Measurements from ENCODE around the gene NOP9. TPM values are rescaled to one million over a fixed set of nuclear protein-coding genes. Genes with fewer than 3 reads are reported as not detected.
A peak's percentile ranks its signal among the peaks of the same experiment; 100 is the strongest.

The NOP9 gene
- total RNA-seq, 1 donor from 2014 or later: 21.4 TPM

GRCh38 chr14:24312736-24313507 is 13.3 kb downstream of the NOP9 start:
- Histone ChIP-seq H3K9me3 (no peaks in the 10 kb centered on the region), H3K27me3 (peaks cover 9% of the 10 kb centered on the region), H3K4me3 (no peak overlapping the region), H3K27ac (peak overlapping the region; percentile 90), H3K36me3 (no peaks in the 10 kb centered on the region), H3K4me1 (peaks cover 81% of the 10 kb centered on the region)
- intact Hi-C loops (cut with DNase I): no loop called here
- ATAC-seq (peak; percentile 8), DNase-seq (no peak)
- TF ChIP-seq CTCF (IDR thresholded peaks at IDR 0.05): no peak

GRCh38 chr14:24313913-24314312 is 14.3 kb downstream of the NOP9 start:
- Histone ChIP-seq H3K4me3 (no peak overlapping the region), H3K4me1 (peaks cover 77% of the 10 kb centered on the region), H3K36me3 (no peaks in the 10 kb centered on the region), H3K27me3 (peaks cover 19% of the 10 kb centered on the region), H3K9me3 (no peaks in the 10 kb centered on the region), H3K27ac (peak overlapping the region; percentile 90)
- no peak for ATAC-seq
- no peak for TF ChIP-seq CTCF (IDR thresholded peaks at IDR 0.05)
- no peak for DNase-seq
- intact Hi-C loops (cut with DNase I): no loop called here

GRCh38 chr14:24314377-24315193 is 14.9 kb downstream of the NOP9 start:
- peaks cover 23% of the 10 kb centered on the region for H3K27me3 ChIP-seq
- H3K36me3 ChIP-seq: no peaks in the 10 kb centered on the region
- no peak for ATAC-seq
- peaks cover 72% of the 10 kb centered on the region for H3K4me1 ChIP-seq
- H3K4me3 ChIP-seq: no peak overlapping the region
- no peak for DNase-seq
- TF ChIP-seq CTCF (IDR thresholded peaks at IDR 0.05): no peak
- H3K27ac ChIP-seq: peak overlapping the region; percentile 55
- no peaks in the 10 kb centered on the region for H3K9me3 ChIP-seq
- intact Hi-C loops (cut with DNase I): no loop called here

- Histone ChIP-seq H3K27ac (peak overlapping the region; percentile 63), H3K36me3 (no peaks in the 10 kb centered on the region), H3K27me3 (peaks cover 23% of the 10 kb centered on the region), H3K9me3 (no peaks in the 10 kb centered on the region), H3K4me1 (peaks cover 65% of the 10 kb centered on the region), H3K4me3 (no peak overlapping the region)
- ATAC-seq: no peak
- DNase-seq: peak; percentile 46
- TF ChIP-seq CTCF (IDR thresholded peaks at IDR 0.05): no peak
- intact Hi-C loops (cut with DNase I): no loop called here
These were observed 15.7 kb downstream of the NOP9 start for GRCh38 chr14:24315243-24315806.

- no peaks in the 10 kb centered on the region for H3K36me3 ChIP-seq
- ATAC-seq: peak; percentile 60
These were observed 16.4 kb downstream of the NOP9 start for GRCh38 chr14:24315807-24316596.

More at GRCh38 chr14:24315807-24316596, 16.4 kb downstream of the NOP9 start:
- no peak overlapping the region for H3K4me3 ChIP-seq
- peak; percentile 75 for DNase-seq
- H3K27me3 ChIP-seq: peaks cover 23% of the 10 kb centered on the region
- peak overlapping the region; percentile 63 for H3K27ac ChIP-seq
- no peaks in the 10 kb centered on the region for H3K9me3 ChIP-seq
- TF ChIP-seq CTCF (IDR thresholded peaks at IDR 0.05): peak; percentile 38
- intact Hi-C loops (cut with DNase I): no loop called here
- peaks cover 61% of the 10 kb centered on the region for H3K4me1 ChIP-seq
